Vagina (tissue), 2 donors: ENCODE data around the gene RCOR1.

ENCODE experiments used
- CTCF ChIP-seq, 3 experiments: fragments of 450-650 bp in 2 of 3; fragments of 200-600 bp in 1 of 3; sonication (generic) in 1 of 3; IDR thresholded peaks; one replicate each; pipeline ENCODE4 v1.5.1; 2017 to 2019; ENCODE audit warnings: antibody characterized with exemption in 3 of 3, mild to moderate bottlenecking in 2 of 3, moderate library complexity in 2 of 3
- POLR2AphosphoS5 ChIP-seq, 2 donors: sonication (generic); formaldehyde crosslinking; IDR thresholded peaks; one replicate each; pipeline ENCODE4 v1.9.0; 2017; ENCODE audit warnings: antibody characterized with exemption in 2 of 2, mild to moderate bottlenecking in 2 of 2, low read depth in 1 of 2; ENCODE audit not compliant: insufficient read depth in 1 of 2

GRCh38 chr14:102568115-102568614 is 24.3 kb upstream of the RCOR1 start:
- TF ChIP-seq CTCF (IDR thresholded peaks at IDR 0.05), result no peak
- peak in 1 of 2 donors; percentile 40 for TF ChIP-seq POLR2AphosphoS5 (IDR thresholded peaks at IDR 0.05; ENCODE audit: insufficient read depth in 1 of 2, low read depth in 1 of 2)
